GM13976 (cell line): Measurements from ENCODE around the gene NIPAL3.

Experiments
- DNase-seq: peaks from one replicate; pipeline ENCODE4 v3.0.0; 2012; ENCODE audit warnings: low spot score
- in situ Hi-C: fragments of 300-500 bp; cut with MboI; formaldehyde crosslinking; loops from one replicate; pipeline ENCODE4 v1.12.0; 2022; ENCODE audit warnings: low sequenced_read_pairs, mixed read lengths, inconsistent platforms; ENCODE audit not compliant: unreplicated experiment
- TF ChIP-seq, protein P1 (sequence below): IDR thresholded peaks from 2 replicates; pipeline ENCODE4 v1.5.1; 2012; ENCODE audit warnings: borderline replicate concordance, mild to moderate bottlenecking; ENCODE audit not compliant: insufficient read depth; ENCODE audit errors: extremely low read depth, missing control alignments, control extremely low read depth

Gene NIPAL3

DNA sequence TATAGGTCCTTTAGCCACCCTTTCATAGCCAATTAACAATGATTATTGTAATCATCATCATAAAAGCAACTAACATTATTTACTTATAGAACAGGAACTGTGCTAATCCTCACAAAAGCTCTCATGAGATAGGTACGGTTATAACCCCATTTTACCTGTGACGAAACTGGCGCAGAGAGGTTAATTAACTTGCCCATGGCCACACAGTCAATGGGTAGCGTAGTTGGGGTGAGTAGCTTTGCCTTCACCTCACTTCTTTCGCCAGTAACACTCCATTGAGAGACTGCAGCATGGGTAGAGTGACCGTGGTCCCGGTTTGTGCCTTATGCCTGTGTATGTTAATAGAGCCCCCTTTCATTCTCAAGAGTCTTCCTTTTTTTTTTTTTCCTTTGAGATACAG is 10.3 kb downstream of the NIPAL3 start:
- DNase-seq = no peak
- in situ Hi-C loops = no loop called here
- TF ChIP-seq, protein P1, sequence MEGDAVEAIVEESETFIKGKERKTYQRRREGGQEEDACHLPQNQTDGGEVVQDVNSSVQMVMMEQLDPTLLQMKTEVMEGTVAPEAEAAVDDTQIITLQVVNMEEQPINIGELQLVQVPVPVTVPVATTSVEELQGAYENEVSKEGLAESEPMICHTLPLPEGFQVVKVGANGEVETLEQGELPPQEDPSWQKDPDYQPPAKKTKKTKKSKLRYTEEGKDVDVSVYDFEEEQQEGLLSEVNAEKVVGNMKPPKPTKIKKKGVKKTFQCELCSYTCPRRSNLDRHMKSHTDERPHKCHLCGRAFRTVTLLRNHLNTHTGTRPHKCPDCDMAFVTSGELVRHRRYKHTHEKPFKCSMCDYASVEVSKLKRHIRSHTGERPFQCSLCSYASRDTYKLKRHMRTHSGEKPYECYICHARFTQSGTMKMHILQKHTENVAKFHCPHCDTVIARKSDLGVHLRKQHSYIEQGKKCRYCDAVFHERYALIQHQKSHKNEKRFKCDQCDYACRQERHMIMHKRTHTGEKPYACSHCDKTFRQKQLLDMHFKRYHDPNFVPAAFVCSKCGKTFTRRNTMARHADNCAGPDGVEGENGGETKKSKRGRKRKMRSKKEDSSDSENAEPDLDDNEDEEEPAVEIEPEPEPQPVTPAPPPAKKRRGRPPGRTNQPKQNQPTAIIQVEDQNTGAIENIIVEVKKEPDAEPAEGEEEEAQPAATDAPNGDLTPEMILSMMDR = no peak

DNA sequence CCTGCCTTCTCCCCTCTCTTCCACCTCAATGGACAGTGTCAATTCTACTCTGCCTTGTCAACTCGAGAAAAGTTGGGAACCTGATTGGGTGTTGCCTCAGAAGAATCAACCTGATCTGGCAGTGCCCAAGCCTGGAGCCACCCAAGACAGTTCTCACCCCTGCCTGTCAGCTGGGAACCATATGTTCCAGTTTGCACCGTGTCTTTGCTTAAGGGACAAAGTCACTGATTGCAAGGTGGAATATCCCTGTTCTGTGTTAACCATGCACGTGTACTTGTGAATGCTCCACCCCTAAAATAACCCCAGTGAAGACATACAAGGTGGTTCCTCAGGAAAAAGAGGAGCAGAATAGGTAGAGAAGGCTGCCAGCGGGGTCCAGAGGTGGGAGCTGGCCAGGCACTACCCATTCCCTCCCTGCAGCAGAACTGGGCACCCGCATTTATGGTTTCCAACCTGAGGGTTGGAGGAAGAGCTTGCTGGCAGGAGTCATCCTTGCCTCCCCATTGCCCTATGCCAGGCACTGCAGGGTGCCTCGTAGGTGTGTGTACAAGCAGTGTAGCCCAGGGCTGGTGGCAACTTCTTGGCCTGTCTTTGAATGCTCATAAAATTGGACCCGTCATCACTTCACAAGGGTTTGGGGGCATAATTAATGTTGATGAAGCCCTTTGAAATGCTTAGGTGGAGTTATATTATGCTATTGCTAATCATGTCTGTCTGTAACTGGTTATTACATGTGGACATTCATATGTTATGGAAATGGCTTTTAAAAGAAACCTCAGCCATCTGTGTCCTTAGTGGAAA is 11.3 kb downstream of the NIPAL3 start:
- no peak for DNase-seq
- TF ChIP-seq, protein P1 = no peak
- in situ Hi-C loops = no loop called here

DNA sequence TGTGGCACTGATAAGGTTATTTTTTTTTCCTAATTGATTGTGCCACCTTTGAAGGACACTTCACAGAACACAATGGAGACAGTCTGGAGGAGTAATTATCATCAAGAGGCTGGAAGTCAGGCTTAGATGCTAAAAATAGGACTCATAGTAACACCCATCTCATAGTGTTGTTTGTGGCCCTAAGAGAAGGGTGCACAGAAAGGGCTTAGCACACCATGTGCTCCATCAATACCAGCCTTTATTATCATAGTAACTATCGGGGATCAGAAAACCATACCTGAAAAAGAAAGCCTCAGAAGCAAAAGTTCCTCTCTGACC is 11.9 kb downstream of the NIPAL3 start:
- in situ Hi-C loops = no loop called here
- TF ChIP-seq, protein P1 = no peak
- no peak for DNase-seq

DNA sequence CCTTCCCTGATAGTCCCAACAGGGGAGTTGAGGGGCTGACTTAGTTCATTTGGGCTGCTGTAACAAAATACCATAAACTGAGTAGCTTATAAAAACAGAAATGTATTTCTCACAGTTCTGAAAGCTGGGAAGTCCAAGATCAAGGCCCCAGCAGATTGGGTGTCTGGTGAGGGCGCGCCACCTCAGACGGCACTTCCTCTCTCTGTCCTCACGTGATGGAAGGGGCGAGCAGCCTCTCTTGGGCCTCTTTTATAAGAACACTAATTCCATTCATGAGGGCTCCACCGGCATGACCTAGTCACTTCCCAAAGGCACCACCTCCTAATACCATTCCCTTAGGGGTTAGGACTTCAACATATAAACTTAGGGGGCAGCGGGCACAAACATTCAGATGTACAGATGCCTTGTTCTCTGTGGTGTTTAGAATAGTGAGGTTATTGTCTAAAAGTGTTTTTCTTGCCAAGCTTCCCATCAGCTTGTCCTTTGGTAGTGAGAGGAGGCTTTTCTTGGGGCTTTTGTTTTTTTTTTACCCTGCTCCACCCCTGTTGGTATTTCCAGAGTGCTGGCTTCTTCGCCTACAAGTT is 20.3 kb downstream of the NIPAL3 start:
- in situ Hi-C loops = no loop called here
- TF ChIP-seq, protein P1 = no peak

DNA sequence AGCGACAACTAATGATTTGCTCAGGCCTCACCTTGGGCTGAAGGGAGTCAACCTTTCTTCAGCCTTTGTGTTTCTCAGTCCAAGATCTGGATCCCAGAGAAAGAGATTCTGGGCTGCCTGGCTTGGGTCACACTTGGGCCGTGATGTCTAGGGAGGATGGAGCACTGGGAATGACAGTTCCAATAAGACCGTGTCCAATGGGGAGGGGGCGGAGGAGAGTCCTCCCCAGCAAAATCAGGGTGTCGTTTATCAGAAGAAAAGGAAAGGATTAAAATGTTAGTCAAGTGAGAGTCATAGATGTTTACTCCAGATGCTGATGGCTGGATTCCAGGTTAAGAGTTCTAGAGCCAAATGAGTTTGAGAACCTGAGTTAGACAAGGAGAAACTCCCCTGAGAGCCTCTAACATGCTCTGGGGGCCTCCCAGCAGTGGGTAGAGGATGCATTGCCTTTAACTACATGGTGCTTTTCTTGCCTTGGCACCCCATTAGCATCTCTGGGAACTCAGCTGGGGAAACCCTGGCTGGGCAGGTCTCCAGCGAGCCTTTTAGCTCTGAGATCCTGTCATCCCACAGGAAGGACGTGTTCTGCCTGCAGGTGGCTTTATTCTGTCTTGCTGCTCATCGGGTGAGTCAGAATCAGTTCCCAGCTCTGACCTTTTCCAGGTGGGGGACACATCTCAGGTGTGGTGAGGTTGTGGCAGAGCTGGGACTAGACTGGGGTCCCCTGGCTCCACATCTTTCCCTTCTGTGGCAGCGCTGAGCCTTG is 22.2 kb downstream of the NIPAL3 start:
- TF ChIP-seq, protein P1 = no peak
- DNase-seq = no peak
- in situ Hi-C loops = no loop called here

More for the DNA sequence above, 20.3 kb downstream of the NIPAL3 start:
- no peak for DNase-seq

DNA sequence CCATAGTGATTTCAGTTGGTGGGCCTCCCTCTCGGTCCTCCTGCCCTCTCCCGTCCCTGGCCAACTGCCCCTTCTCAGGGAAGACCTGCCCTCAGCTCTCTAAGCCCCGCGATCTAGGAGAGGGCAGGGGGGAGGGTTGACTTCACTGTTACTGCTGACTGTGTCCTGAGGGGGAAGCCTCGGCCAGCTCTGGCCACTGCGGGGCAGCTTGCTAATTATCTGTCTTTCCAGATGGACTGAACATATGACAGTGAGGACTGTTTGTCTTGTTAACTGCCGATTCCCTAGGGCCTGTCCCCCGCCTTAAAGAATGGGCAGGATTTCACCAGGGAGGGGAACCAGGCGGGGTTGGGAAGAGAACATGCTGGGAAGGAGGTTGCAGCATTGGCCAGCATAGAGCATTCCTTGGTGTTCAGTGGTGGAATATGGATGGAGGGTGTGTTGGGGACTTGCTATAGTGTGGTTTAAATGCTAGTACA is 22.9 kb downstream of the NIPAL3 start:
- in situ Hi-C loops = no loop called here
- TF ChIP-seq, protein P1 = no peak
- DNase-seq = no peak
